GM12878 (cell line): Measurements from ENCODE around the gene MAPT. TPM values are rescaled to one million over a fixed set of nuclear protein-coding genes. Genes with fewer than 3 reads are reported as not detected.

Source experiments
- ATAC-seq: fragments of 200-7000 bp; cut with Tn5 transposase; 3 replicates; pipeline ENCODE4 v1.9.1; 2020; ENCODE audit warnings: mild to moderate bottlenecking, moderate library complexity
- BruUV-seq: library from RNA; stranded (reverse); fragments of 400-500 nt; replicated peaks from 2 replicates; lab custom pipeline; 2021; lab: Mats Ljungman, UMichigan
- CTCF ChIA-PET: fragments of 300-600 bp; sonication (Branson Sonifier 250); formaldehyde crosslinking; extraction: SDS; loops from one replicate; lab custom pipeline; 2021; ENCODE audit warnings: inconsistent platforms; lab: Yijun Ruan, JAX
- POLR2A ChIA-PET: fragments of 350-600 bp; formaldehyde crosslinking; extraction: SDS; loops from one replicate; lab custom pipeline; 2021; ENCODE audit warnings: inconsistent platforms; lab: Charles Lee
- RAD21 ChIA-PET: fragments of 300-600 bp; sonication (Branson Sonifier 250); formaldehyde crosslinking; loops from one replicate; lab custom pipeline; 2023; ENCODE audit warnings: antibody characterized with exemption; ENCODE audit not compliant: unreplicated experiment; lab: Charles Lee
- SMC1A ChIA-PET: fragments of 300-600 bp; sonication (Branson Sonifier 250); formaldehyde crosslinking; loops from one replicate; lab custom pipeline; 2023; ENCODE audit not compliant: unreplicated experiment, uncharacterized antibody; lab: Charles Lee
- DNase-seq: peaks from one replicate; pipeline ENCODE4 v3.0.0-alpha.2; 2011; ENCODE audit warnings: low read depth, low spot score
- FAIRE-seq: peaks from 3 replicates; lab custom pipeline; 2011; peaks lifted over from hg19 to GRCh38; lab: Jason Lieb, UNC
- H2AFZ ChIP-seq: 2 replicates; pipeline ENCODE4 v1.6.0; 2011; ENCODE audit warnings: low read depth, low read length, control low read depth; ENCODE audit not compliant: control insufficient read depth
- H3K27ac ChIP-seq: 2 replicates; pipeline ENCODE4 v1.5.1; 2011; ENCODE audit warnings: control low read depth; ENCODE audit not compliant: control insufficient read depth, insufficient read depth
- H3K27me3 ChIP-seq, 2 experiments: replicated peaks in 1 of 2; 2 replicates each; pipeline versions ENCODE4 v1.6.0 to v1.6.1; 2011; ENCODE audit warnings: low read length in 1 of 2; ENCODE audit not compliant: control insufficient read depth in 2 of 2, insufficient read depth in 2 of 2
- H3K36me3 ChIP-seq, 2 experiments: 2 replicates each; pipeline ENCODE4 v1.5.1; 2011; ENCODE audit warnings: low read length in 1 of 2; ENCODE audit not compliant: control insufficient read depth in 2 of 2, insufficient read depth in 2 of 2
- H3K4me1 ChIP-seq: 2 replicates; pipeline ENCODE4 v1.6.1; 2011; ENCODE audit warnings: mild to moderate bottlenecking, low read length, moderate library complexity, mixed read lengths; ENCODE audit not compliant: control insufficient read depth, insufficient read depth
- H3K4me2 ChIP-seq: 2 replicates; pipeline ENCODE4 v1.6.0; 2011; ENCODE audit warnings: control low read depth; ENCODE audit not compliant: control insufficient read depth, insufficient read depth
- H3K4me3 ChIP-seq: fragments of 200-600 bp; sonication (generic); 2 replicates; pipeline ENCODE4 v1.5.1; 2016
- H3K79me2 ChIP-seq: 2 replicates; pipeline ENCODE4 v1.6.0; 2011; ENCODE audit warnings: low read length; ENCODE audit not compliant: control insufficient read depth, insufficient read depth
- H3K9ac ChIP-seq: 2 replicates; pipeline ENCODE4 v1.8.0; 2011; ENCODE audit warnings: low read length, control low read depth, mixed read lengths; ENCODE audit not compliant: control insufficient read depth, insufficient read depth
- H3K9me3 ChIP-seq: replicated peaks from 3 replicates; pipeline ENCODE4 v1.5.1; 2011; ENCODE audit warnings: mild to moderate bottlenecking, low read length; ENCODE audit not compliant: control insufficient read depth, insufficient read depth
- H4K20me1 ChIP-seq: 2 replicates; pipeline ENCODE4 v1.6.0; 2011; ENCODE audit not compliant: control insufficient read depth, insufficient read depth
- DPF2 ChIP-seq: fragments of 450-650 bp; IDR thresholded peaks from 2 replicates; pipeline ENCODE4 v1.6.1; 2017; ENCODE audit warnings: mild to moderate bottlenecking
- NBN ChIP-seq: fragments of 450-650 bp; IDR thresholded peaks from 2 replicates; pipeline ENCODE4 v1.6.1; 2016
- PAX8 ChIP-seq: fragments of 450-650 bp; IDR thresholded peaks from 2 replicates; pipeline ENCODE4 v1.6.1; 2017; ENCODE audit warnings: mild to moderate bottlenecking, moderate library complexity
- POLR2AphosphoS5 ChIP-seq: IDR thresholded peaks from 2 replicates; pipeline ENCODE4 v1.6.1; 2011; ENCODE audit warnings: mild to moderate bottlenecking, low read length, inconsistent platforms
- RAD21 ChIP-seq: IDR thresholded peaks from 2 replicates; pipeline ENCODE4 v1.6.1; 2011; ENCODE audit warnings: mild to moderate bottlenecking, low read depth, low read length, moderate library complexity; ENCODE audit not compliant: insufficient read depth
- RFX5 ChIP-seq: IDR thresholded peaks from 2 replicates; pipeline ENCODE4 v1.6.1; 2011; ENCODE audit warnings: low read depth, low read length, improper control_type of control experiment
- SREBF2 ChIP-seq: IDR thresholded peaks from 2 replicates; pipeline ENCODE4 v1.6.1; 2012; ENCODE audit warnings: mild to moderate bottlenecking, low read length
- ZNF622 ChIP-seq: fragments of 450-650 bp; IDR thresholded peaks from 2 replicates; pipeline ENCODE4 v1.6.1; 2017; ENCODE audit warnings: mild to moderate bottlenecking, inconsistent platforms
- WGBS: methylation state at CpG from one replicate; pipeline ENCODE4 v1.1.6; 2016; ENCODE audit warnings: low lambda C conversion rate; ENCODE audit not compliant: insufficient replicate concordance, insufficient coverage; ENCODE audit errors: missing lambda C conversion rate; 5-methylcytosine and 5-hydroxymethylcytosine counted together
- in situ Hi-C: fragments of 300-500 bp; cut with MboI; formaldehyde crosslinking; loops from 9 replicates; pipeline ENCODE4 v1.14.3; 2018; ENCODE audit warnings: mixed read lengths
- intact Hi-C: fragments of 100-400 bp; cut with micrococcal nuclease; formaldehyde crosslinking; loops from one replicate; pipeline ENCODE4 v1.14.2; 2022; ENCODE audit not compliant: unreplicated experiment
- polyA plus RNA-seq, 11 experiments: library from polyadenylated mRNA; depleted of rRNA in 4 of 11; unstranded in 6 of 11; stranded (reverse) in 5 of 11; fragments of >200 nt; fragmentation: Nextera tagmentation in 4 of 11; fragmentation: Illumina TruSeq in 1 of 11; extraction: Ambion mirVana in 4 of 11; extraction: Trizol in 1 of 11; gene quantifications; 1 replicate in 1 of 11; 2 replicates in 10 of 11; pipeline versions ENCODE4 v1.2.1 to v1.2.3, GENCODE V29; 2011 to 2016; ENCODE audit warnings: inconsistent platforms in 2 of 11, missing spikeins in 2 of 11, low read depth in 1 of 11
- total RNA-seq, 4 experiments: library from RNA; depleted of rRNA in 3 of 4; stranded (reverse); fragments of >200 nt in 3 of 4; fragmentation: Illumina TruSeq in 1 of 4; extraction: Trizol in 1 of 4; gene quantifications; 2 replicates each; pipeline versions ENCODE4 v1.2.1 to v1.2.3, GENCODE V29; 2013 to 2021

MAPT gene
- total and polyA plus RNA-seq, 10 of the 15 experiments (the other 5 are each of a cell fraction or from before 2014, with no cell fraction given): under 0.01 to 0.05 (median 0.03) TPM; not detected in 7

DNA sequence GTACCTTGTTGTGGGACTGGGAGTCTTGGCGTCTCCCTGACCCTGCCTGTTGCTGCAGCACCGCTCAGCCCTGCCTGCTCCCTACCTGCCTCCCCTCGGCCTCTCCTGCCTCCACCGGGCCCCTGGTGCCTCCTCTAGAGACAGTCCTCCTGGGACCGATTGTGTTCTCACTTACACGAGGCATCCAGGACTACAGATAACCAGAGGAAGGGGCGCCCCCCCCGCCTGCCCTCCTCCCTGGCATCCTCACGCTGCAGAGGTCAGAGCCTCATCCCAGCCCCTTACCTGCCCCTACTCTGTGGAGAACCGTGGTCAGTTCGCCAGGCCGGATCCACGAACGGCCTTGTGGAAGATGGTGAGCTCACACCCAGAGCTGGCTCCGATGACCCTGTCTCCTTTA, 24.8 kb downstream of the MAPT start (continued):
- TF ChIP-seq SREBF2 (no peak), RFX5 (no peak), RAD21 (no peak)

DNA sequence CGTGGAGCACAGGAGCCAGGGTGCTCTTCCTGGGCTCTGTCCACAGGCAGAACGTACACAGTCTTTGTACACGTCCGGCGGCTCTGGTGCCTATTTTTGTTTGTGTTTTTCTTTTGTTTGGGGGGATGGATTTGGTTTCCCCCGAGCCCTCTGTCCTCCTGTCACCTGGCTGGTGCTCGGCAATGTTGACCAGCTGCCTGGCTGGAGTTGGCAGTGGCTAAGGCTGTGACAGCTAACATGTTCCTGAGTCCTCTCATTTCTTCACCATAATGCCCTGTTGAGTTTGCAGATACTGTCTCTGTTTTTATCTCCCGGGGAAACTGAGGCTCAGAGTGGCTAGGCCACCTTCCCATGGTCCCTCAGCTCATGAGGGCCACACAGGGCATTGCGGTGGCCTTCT, 25.7 kb downstream of the MAPT start:
- no TSS peak for BruUV-seq
- H3K27me3 ChIP-seq: peaks cover 0 to 6% of the 10 kb centered on the region in 2 experiments; a peak in 3 of 4 replicates
- WGBS: 30% methylated on average over 9 of the region's 9 CpGs
- no peaks in the 10 kb centered on the region for H3K9me3 ChIP-seq
- no peak overlapping the region for H2AFZ ChIP-seq
- no peaks in the 10 kb centered on the region for H3K4me1 ChIP-seq
- H3K4me3 ChIP-seq: no peak overlapping the region
- FAIRE-seq (no peak), DNase-seq (no peak), ATAC-seq (no peak)
- in situ Hi-C loops (no loop called here), intact Hi-C loops (no loop called here)
- ChIA-PET CTCF (no interaction called here), RAD21 (no interaction called here), POLR2A (no interaction called here), SMC1A (no interaction called here)
- H4K20me1 ChIP-seq: no peaks in the 10 kb centered on the region
- H3K36me3 ChIP-seq: no peaks in the 10 kb centered on the region
- no peaks in the 10 kb centered on the region for H3K79me2 ChIP-seq
- H3K9ac ChIP-seq: no peak overlapping the region
- H3K4me2 ChIP-seq: no peak overlapping the region
- TF ChIP-seq PAX8 (no peak), ZNF622 (no peak)
- no peak overlapping the region for H3K27ac ChIP-seq

DNA sequence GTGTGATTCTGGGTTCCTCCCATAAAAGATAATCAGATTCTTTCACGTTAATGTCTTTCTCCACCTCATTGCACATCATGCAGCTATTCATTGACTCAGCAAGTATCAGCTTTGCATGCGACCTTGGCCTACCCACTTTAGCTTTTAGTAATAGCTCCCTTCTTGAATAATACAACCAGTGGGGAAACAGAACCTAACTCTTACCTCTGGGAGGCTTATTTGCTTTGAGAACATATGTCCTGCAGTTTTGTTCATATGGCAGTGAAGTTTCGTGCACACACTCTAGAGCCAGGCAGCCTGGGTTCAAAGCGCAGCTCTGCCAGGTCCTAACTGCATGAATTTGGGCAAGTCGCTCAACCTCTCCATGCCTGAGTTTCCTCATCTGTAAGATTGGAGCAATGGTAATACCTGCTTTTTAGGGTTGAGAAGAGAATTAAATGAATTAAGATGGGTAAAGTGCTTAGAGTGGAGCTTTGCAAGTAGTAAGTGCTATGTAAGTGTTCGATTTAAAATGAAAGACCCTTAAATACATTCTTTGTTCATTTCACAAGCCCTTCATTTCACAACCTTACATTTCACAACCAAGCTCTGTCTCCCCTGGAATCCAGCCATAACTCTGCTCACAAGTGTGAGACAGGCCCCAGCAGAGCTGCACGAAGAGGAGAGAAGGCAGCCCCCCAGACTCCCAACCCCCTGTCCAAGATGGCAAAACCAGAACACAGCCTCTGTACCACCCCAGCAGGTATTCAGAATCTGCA, 29.3 kb downstream of the MAPT start:
- no TSS peak for BruUV-seq
- POLR2A ChIA-PET: no interaction called here
- no peaks in the 10 kb centered on the region for H3K4me1 ChIP-seq
- no peaks in the 10 kb centered on the region for H3K36me3 ChIP-seq
- H3K9ac ChIP-seq: no peak overlapping the region
- no peak overlapping the region for H3K4me3 ChIP-seq
- in situ Hi-C loops (no loop called here), intact Hi-C loops (no loop called here)
- H3K9me3 ChIP-seq: no peaks in the 10 kb centered on the region
- no peak overlapping the region for H3K4me2 ChIP-seq
- H2AFZ ChIP-seq: no peak overlapping the region
- RAD21 ChIA-PET: no interaction called here
- CTCF ChIA-PET: no interaction called here
- no peak overlapping the region for H3K27ac ChIP-seq
- H3K27me3 ChIP-seq: peaks cover 0 to 4% of the 10 kb centered on the region in 2 experiments; a peak in 2 of 4 replicates
- TF ChIP-seq NBN: no peak
- no peak for TF ChIP-seq DPF2
- TF ChIP-seq POLR2AphosphoS5: no peak
- no peak for ATAC-seq
- WGBS: 24% methylated on average over 7 of the region's 7 CpGs
- no peak for DNase-seq
- SMC1A ChIA-PET: no interaction called here
- H4K20me1 ChIP-seq: no peaks in the 10 kb centered on the region
- H3K79me2 ChIP-seq: no peaks in the 10 kb centered on the region
- no peak for FAIRE-seq
